NCI-H1436 treated with DMSO at 0.1 percent for 48 hours (cell line): ENCODE results near the gene NEIL1.

Experiments
- DNase-seq: peaks from one replicate; lab custom pipeline; 2025; lab: John Stamatoyannopoulos, UW

Gene NEIL1

DNA sequence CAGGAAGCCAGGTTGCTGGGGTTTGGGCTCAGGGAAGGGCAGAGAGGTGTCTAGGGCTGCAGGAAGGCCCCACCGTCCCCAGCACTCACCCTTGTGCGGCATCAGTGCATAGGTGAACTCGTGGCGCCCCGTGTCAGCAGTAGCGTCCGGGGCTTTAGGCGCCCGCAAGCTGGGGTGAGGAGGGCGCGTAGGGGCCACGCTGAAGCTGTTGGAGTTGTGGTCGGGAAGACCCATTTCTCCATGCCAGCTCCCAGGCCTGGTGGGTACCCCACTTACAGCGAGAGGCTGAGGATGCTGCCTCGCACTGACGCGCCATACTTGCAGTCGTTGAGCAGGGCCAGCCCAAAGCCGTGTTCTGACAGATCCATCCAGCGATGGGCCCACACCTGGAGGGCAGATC, 9.7 kb downstream of the NEIL1 start:
- no peak for DNase-seq

DNA sequence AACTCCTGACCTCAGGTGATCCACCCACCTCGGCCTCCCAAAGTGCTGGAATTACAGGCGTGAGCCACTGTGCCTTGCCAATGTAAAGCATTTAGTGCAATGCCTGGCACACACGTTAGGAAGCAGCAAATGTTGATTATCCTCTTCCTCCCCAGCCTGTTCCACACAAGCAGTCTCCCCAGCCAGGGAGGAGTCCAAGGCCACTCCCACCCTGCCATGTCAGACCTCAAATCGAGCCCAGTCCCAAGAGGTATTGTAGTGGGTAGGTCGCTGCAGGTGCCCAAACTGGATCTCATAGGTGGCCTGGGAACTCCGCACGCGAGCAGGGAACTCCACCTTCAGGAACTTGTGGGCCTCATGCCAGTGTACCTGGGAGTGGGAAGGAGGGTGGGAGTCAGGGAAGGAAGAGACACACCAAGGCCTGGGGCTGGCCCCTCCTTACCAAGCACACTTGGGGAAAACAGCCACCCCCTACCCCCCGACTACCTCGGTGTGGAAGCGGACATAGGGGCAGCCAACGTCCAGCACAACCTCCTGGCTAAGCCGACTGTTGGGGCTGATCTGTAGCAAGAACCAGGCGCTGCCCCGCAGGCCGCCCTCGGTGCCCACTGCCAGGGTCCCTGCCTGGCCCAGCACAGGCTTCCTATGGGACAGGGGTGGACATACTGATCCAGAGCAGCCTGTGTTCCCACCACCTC, 11.3 kb downstream of the NEIL1 start:
- DNase-seq: no peak

DNA sequence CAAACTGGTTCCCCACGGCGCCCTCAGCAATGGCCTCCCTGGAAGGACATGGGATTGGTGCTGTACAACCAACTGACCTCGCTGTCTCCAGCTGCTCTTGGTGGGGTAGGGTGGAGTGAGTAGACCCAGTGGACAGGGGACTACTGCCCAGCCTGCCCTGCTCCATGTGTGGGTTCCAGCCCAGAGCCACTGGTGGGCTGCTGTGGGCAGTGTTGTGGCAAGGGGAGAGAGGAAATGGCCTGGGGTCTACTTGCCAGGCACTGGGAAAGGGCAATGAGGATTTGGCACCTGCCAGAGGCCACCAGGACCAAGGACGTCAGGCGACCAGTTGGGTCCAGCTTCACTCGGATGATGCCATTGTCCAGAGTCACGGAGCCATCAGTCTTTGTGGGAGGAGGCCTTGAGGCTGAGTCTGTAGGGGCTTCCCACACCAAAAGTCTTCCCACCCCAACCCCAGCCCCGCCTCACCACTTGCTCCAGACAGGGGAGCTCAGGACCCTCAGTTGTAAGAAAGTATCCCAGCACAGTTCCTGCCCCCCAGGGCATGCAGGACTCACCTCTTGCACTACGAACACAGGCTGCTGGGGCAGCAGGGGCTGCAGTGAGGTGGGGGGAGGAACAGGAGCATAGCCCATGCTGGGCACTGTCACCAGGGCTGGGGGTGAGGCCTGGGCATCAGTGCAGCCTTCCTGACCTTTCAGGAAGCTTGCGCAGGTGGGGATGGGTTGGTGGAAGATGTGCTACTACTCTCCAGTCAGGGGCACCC, 12.1 kb downstream of the NEIL1 start:
- DNase-seq: no peak

DNA sequence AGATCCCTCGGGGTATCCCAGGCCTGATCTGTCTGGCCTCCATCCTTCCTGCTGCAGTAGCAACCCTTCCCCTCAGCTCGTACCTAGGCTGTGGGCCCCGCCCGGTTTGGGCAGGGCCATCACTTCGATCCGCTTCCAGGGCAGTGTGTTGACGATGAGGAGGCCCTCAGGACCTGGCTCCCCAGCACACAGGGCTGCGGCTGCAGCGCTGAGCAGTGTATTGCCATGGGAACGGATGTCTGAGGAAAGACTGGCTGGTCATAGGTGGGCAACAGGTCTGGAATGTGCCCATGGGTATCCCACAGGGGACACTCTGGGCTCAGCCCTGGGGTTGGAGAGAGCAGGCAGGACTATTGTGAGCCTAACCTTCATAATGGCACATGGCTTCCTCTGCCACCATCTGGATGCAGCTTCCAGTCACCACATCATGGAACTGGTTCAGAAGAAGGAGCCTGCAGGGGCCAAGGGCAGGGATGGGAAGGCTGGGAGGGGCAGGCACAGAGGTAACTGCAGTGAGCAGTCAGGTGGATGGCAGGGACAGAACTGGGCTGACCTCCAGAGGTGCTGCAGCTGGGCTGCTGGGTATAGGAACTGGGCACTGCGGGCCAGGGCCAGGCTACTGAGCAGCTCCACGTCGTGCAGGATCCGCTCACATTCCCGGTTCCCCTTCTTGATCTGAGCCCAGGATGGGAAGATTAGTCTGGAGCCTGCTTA, 12.9 kb downstream of the NEIL1 start:
- DNase-seq: no peak

DNA sequence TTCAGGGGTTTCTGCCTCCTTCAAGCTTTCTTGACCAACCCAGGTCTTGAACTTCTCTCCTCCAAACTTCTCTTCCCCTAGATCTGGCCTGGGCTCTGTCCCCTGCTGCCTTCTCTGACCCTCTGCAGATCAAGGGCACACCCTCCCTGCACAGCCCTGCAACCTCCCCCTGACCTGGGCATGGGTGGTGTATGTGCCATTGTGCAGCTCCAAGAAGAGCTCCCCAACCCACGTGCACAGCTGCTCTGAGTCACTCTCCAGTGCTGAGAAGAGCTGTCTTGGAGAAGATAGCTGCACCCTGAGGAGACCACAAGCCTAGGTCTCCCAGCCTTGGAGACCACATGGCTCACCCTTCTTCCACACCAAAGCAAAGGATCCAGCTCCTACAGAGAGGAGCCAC, 13.6 kb downstream of the NEIL1 start:
- DNase-seq: no peak

DNA sequence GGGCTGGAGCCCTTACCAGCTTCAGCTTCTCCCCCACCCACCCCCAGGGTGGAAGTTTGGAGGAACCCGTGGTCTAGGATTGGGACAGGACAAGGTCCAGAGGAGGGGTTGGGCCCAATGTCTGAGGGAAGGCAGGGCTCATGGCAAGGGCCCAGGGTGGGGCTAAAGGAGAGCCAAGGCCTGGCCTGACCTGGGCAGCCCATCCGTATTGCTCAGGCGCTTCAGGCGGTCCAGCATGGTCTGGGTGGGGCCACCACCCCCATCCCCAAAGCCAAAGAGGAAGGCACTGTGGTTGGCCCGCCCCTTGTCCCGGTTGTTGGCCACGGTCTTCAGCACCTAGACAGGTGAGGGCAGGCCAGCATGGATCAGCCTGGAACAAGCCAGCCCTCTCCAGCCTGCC, 14.0 kb downstream of the NEIL1 start:
- DNase-seq: no peak

DNA sequence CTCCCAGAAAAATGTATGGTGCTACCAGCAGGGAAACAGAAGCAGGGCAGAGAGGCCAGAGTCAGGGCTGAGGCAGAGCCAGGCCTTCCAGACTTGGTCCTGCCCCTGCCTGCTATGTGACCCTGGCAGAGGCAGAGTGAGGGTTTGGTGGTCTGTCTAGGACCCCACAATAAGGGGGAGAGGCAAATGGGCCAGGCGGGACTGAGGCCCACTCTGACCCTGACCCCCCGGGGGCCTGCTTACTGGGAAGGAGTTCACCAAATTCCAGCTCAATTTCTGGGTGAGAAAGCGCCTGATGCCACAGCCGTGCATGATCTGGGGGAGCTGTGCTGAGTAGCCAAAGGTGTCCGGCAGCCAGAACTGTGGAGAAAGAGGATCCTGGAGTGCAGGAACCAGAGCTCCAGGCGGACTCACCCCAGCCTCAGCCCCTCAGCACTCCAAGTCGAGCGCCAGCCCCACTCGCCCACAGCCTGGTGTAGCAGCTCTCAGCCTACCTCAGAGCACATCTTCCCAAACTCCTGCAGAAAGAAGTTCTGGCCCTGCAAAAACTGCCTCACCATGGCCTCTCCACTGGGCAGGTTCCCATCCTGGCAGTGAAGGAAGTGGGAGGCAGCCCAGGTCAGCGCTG, 14.6 kb downstream of the NEIL1 start:
- DNase-seq: no peak

DNA sequence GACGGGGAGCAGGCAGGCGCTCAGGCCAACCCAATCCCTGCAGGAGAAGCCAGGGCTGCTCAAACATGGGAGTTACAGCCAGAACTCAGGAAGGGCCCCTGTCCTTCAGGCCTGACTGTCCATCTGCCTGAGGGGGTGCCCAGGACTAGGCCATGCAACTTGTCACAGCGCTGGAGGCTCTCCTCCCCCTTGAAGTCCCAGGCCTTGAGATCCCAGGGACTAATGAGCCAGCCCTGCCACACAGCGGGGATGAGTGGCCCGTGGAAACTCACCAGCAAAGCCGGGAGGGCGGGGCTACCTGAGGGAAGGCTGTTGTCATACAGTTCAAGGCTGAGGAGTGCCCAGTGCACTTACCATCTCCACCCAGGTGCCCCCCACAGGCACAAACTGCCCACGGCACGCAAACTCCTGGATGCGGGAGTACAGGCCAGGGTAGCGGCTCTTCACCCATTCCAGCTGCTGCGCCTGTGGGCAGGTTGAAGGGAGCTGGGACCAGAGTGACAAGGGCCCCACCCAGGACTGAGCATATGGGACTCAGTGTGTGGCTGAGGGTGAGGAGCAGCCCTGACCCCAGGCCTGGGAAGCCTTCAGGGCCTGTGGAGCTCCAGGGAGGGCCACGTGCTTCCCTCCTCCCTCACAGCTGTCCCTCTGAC, 15.3 kb downstream of the NEIL1 start:
- DNase-seq: no peak

DNA sequence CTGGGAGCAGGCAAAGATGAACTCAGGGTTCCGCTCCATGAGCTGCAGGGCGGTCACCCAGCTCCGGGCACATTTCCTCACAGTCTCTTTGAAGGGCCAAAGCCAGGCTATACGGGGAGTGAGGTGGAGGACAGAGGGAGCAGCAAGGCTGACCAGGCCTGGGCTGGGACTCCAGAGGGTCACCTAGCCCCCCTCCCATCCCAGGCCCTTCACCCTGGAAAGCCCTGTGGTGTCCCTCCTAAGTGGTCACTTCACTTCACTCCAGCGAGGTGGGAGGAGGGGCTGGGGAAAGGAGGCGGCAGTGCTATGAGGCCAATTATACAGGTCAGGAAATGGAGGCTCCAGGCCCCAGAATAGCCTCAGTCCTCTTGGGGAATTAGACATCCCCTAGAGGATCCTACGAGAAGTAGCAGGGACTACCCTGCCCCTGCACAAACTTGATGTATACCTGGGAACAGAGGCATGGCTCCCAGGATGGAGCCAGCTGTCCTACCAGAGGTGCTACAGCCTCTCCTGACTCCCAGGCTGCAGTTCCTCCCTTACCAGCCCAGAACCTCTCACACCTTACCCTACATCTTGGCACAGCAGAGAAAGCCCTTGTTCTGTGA, 15.9 kb downstream of the NEIL1 start:
- no peak for DNase-seq

DNA sequence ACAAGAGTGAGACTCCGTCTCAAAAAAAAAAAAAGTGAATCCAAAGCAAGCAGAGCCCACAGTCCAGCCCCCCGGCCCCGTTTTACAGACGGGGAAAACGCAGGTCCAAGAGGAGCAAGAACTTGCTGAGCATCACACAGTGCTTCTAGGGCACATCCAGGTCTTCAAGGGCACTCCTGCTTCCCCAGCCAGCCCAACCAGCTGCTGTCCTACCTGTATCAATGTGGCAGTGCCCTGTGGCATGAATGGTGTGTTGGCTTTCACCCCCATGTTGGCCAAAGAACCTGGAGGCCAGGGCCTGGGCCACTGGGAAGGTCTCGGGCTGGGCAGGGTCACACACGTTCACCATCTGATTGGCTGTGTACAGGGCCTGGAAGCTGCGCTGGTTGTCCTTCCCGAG, 16.9 kb downstream of the NEIL1 start:
- no peak for DNase-seq

DNA sequence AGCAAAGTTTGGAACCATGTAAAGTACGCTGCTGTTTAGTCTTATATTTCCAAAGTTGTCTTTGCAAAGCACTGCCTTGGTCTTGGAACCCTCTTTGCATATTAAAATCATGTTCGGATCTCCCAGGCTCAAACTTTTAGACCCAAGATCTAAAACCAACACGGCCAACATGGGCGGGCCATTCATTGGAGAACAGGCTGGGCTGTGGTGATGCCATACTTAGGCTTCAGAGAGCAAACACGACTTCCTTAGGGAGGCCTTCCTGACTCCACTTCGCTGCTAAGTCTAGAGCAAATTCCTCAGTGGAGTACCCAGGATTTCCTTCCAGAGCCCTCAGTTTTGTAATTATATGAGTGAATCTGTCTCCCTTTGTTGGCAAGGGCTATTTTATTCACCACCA, 18.0 kb downstream of the NEIL1 start:
- no peak for DNase-seq

DNA sequence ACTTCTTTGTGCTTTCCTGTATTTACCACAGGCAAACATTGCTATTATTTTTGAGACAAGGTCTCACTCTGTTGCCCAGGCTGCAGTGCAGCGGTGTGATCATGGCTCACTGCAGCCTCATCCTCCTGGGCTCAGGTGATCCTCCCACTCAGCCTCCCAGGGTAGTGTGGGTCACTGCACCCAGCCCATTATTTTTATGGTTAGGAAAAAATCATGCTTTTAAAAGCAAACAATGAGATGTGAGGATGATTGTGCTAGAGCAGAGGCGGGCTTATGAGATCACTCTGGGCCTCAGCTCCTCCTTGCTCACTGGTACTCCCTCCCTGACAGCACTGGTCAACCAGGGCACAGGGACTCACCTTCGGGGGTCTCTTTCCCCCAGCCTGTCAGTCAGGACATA, 19.3 kb downstream of the NEIL1 start:
- DNase-seq: no peak

DNA sequence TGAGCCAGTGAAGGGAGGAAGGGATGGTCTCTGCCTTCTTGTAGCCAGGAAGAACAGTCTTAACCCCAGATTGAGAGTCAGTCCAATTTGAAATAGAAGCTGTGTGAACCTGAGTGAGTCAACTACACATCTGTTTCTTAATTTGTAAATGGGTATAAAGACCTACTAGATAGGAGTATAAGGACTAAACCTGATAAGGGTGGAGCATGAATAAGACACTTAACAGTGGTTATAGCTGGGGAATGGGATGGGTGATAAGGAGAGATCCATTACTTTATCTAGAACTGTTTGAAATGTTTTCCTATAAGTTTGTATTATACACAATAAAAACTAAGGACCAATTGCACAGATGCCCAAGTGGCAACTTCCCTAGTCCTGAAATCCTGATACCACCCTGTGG, 20.2 kb downstream of the NEIL1 start:
- no peak for DNase-seq

DNA sequence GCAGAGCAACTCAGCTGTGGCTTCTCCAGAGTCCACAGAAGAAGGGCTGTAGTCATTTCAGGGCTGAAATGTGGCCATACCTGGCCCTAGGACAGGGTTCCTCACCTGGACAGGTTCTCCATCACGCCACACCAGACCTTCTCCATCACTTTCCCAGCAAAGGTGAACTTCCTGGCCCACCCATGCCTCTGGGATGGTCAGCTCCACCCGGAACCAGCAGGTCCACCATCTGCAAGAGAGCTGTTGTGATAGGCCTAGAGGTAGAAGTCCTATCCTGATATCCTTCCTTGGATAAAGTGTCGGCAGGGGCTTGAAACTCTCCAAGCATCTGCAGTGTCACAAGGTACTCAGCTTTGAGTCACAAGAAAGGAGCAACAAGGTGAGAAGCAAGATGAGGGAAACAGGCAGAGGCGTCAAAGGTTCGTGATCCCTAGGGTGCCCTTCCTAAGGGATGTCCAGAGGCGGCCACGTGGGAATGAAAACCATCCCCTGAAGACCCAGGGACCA, 20.6 kb downstream of the NEIL1 start:
- DNase-seq: no peak

DNA sequence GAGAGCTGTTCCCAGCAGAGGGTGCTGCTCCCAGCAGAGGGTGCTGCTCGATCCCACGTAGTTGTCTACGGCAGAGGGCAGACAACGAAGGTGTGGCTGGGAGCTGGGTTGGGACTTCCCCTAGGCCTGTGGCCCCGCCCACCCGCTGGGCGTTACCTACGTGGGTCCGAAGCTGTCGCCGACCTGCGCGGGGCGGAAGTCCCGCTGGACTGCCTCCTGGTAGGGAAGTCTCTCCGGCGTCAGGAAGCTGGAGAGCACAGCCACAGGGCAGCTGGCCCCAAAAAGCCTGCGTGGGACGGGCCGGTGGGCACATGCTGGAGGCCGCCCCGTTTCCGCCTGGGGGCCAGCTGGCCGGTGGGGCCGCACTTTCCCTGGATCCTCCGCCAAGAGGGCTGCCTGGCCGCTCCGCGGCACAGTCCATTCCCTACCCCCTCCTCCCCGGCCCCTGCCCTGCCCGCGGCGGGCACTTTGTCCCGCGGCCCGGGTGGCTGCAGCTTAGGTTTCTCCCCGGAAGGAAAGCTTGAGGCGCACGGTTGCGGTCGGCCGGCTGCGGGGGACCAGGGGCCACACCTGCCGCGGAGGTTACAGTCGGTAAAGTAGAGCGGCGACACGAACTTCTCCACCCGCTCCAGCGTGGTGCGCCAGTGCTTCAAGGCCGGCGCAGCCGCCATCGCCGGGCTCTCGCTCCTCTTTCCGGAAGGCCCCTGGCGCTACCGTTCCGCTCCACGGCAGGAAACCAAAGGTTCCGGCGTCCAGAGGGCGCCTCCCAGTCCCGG, 21.3 kb downstream of the NEIL1 start, which contains the start of gene MAN2C1:
MAN2C1 (minus strand) TSS at position 695 of the 776 bp plus-strand sequence; CDS start at position 671, 24 bp downstream.
- peak; percentile 80 for DNase-seq

DNA sequence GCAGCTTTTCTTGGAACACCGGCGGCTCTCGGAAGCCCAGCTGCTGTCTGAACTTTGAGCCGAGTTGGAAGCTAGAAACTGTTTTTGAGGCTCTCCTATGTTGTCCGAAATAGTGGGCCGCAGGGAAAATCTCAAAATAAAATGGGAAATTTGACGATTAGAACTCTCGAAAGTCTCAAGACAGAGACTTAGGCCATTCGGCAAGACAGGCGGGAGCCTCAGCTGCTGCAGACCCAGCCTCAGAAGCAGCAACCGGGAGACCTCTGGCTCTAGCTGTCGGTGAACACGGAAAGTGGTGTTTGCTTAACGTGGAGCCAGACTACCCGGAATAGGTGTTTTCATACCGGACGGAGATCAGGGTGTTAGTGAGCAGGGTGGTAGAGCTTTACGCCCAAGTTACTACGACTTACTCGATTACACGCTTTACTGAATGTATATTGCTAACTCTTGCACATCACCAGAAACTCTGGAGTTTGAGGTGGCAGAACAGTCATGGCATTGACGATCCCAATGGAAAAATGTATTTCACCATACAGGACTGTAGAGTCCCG, 21.9 kb downstream of the NEIL1 start:
- DNase-seq: no peak

DNA sequence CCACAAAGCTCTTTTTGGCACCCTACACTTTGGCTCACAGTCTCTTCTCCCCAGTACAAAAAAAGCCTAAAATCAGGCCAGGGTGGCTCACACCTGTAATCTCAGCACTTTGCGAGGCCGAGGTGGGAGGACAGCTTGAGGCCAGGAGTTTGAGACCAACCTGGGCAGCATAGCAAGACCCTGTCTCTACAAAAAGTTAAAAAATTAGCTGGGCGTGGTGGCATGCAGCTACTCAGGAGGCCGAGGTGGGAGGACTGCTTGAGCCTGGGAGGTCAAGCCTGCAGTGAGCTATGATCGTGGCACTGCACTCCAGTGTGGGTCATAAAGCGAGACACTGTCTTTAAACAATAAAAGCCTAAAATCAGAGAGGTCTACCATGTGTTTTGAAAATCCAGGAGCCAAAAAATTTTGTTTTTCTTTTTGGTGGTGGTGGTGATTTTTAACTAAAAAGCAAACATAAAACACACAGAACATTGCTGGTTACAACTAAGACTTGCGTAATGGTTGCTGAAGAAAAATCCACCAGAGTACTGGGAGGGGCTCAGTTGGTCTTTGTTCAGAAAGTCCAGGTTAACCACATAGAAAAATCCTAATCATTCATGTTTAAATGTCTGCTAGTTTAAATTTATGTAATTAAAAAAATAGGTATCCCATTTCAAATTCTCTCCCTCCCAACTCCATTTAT, 23.2 kb downstream of the NEIL1 start:
- no peak for DNase-seq

DNA sequence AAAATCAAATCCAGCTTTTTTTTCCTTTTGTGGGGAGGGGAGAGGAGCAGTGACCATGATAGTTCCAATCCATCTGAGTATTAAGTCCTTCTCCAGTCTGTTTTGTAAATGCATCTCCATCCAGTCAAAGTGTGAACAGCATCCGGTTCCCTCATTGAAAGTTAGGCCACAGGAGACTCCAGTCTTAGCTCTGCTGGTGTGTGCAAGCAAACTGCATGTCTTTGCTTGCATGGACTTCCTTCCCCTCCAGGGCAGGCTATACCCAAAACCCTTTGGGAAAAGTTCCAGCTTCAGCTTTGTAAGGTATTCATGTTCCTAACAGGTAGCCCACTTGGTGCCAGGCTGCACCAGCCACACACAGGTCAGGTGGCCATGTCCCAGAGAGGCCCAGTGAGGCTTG, 24.6 kb downstream of the NEIL1 start:
- DNase-seq: no peak

DNA sequence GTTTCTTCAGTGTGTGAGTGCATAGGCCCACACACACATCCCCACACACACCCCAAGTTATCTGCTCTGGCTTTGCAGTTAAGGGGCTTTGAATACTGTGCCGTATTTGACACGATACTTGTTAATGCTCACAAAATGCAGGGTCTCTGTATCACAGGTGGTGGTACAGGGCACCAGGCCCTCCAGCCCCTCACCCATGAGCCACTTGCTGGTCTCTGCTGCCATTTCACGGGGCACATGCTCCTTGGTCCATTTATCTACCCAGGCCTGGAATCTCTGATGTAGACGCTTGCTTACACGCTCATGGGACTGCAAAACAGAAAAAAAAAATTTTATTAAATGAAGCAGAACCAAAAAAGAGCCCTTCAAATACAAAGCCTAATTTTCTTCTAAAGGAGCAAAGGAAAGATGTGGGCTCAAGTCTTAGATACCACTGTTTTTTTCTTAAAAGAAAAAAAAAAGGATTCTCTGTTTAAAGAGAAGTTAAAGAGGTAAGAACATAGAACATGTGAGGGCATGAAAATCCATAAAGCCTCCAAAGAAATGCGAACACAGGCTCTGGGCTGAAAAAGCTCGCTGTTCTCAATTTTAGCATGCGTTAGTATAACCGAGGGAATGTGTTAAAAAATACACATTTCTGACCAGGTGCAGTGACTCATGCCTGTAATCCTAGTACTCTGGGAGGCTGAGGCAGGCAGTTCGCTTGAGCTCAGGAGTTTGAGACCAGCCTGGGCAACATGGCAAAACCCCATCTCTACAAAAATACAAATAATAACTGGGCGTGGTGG, 25.3 kb downstream of the NEIL1 start:
- DNase-seq: no peak
